Measurements from ENCODE around the gene NCLN.
"Not testable (repeated sequence)": the region's sequence is repeated elsewhere in the genome, so short reads cannot be mapped to it uniquely, and the experiment has no call there.

NCLN gene

GRCh38 chr19:3154957-3155736 lies 30.6 kb upstream of the NCLN start:
- DNase-seq: peak; percentile 69

- DNase-seq: no peak
Observed at GRCh38 chr19:3157096-3157845, 28.5 kb upstream of the NCLN start.

- DNase-seq: no peak
Observed at GRCh38 chr19:3159565-3159964, 26.2 kb upstream of the NCLN start.

- DNase-seq: no peak
Observed at GRCh38 chr19:3160219-3160618, 25.5 kb upstream of the NCLN start.

GRCh38 chr19:3161453-3161852 lies 24.3 kb upstream of the NCLN start:
- DNase-seq: no peak

- DNase-seq: no peak
Observed at GRCh38 chr19:3162418-3163229, 23.1 kb upstream of the NCLN start.

- peak; percentile 44 for DNase-seq
Observed at GRCh38 chr19:3163230-3163886, 22.4 kb upstream of the NCLN start.

GRCh38 chr19:3163943-3164342 lies 21.8 kb upstream of the NCLN start:
- no peak for DNase-seq

GRCh38 chr19:3167533-3168272 lies 18.0 kb upstream of the NCLN start:
- no peak for DNase-seq

GRCh38 chr19:3171894-3172672 lies 13.6 kb upstream of the NCLN start:
- DNase-seq: no peak

- DNase-seq: not testable (repeated sequence)
Observed at GRCh38 chr19:3172673-3173000, 13.1 kb upstream of the NCLN start.

- no peak for DNase-seq
Observed at GRCh38 chr19:3175781-3176714, 9.7 kb upstream of the NCLN start.

- no peak for DNase-seq
Observed at GRCh38 chr19:3176715-3177501, 8.8 kb upstream of the NCLN start.

- no peak for DNase-seq
Observed at GRCh38 chr19:3178377-3178972, 7.3 kb upstream of the NCLN start, which contains the start of gene S1PR4. TSS of gene S1PR4 (plus strand) at chr19:3178769. CDS start at chr19:3178793, 24 bp downstream.

- DNase-seq: no peak
Observed at GRCh38 chr19:3178973-3179738, 6.6 kb upstream of the NCLN start.

- DNase-seq: no peak
Observed at GRCh38 chr19:3179739-3180293, 5.9 kb upstream of the NCLN start.

GRCh38 chr19:3183721-3184641 lies 1.7 kb upstream of the NCLN start:
- no peak for DNase-seq
